ENCODE results near the gene SLC7A4. TPM values are rescaled to one million over a fixed set of nuclear protein-coding genes. Genes with fewer than 3 reads are reported as not detected.

Gene SLC7A4
- total RNA-seq, 1 experiment from 2014 or later, result not detected

- ChIA-PET CTCF (interaction anchor here (0.6 to 1.2 kb wide), 4 partner anchors 11 to 159 kb away, joined by 3 to 6 read pairs (median 5); no protein-coding TSS in a partner anchor), POLR2A (interaction anchor here (0.6 to 3.9 kb wide), 6 partner anchors 29 to 521 kb away, joined by 3 to 26 read pairs (median 4); partner anchors contain the start of genes LZTR1, P2RX6 and THAP7)
- Mint-ChIP-seq H3K27ac (ENCODE audit: low read depth, unreplicated experiment) (peak overlapping the region; percentile 76), H3K36me3 (ENCODE audit: insufficient read depth, unreplicated experiment) (no peaks in the 10 kb centered on the region), H3K4me3 (ENCODE audit: unreplicated experiment) (peak overlapping the region; percentile 74), H3K27me3 (ENCODE audit: insufficient read depth, unreplicated experiment) (no peaks in the 10 kb centered on the region), H3K4me1 (ENCODE audit: insufficient read depth, unreplicated experiment) (peaks cover 30% of the 10 kb centered on the region), H3K9me3 (ENCODE audit: unreplicated experiment) (no peaks in the 10 kb centered on the region)
- DNase-seq (ENCODE audit: unreplicated experiment), result peak; percentile 41
- no peak for TF ChIP-seq CTCF (IDR thresholded peaks at IDR 0.05; ENCODE audit: unreplicated experiment)
- no TSS peak for BruUV-seq (replicated peaks)
- intact Hi-C loops (cut with micrococcal nuclease), result no loop called here
These were observed 12.7 kb upstream of the SLC7A4 start for GRCh38 chr22:21044931-21045584.

DNA sequence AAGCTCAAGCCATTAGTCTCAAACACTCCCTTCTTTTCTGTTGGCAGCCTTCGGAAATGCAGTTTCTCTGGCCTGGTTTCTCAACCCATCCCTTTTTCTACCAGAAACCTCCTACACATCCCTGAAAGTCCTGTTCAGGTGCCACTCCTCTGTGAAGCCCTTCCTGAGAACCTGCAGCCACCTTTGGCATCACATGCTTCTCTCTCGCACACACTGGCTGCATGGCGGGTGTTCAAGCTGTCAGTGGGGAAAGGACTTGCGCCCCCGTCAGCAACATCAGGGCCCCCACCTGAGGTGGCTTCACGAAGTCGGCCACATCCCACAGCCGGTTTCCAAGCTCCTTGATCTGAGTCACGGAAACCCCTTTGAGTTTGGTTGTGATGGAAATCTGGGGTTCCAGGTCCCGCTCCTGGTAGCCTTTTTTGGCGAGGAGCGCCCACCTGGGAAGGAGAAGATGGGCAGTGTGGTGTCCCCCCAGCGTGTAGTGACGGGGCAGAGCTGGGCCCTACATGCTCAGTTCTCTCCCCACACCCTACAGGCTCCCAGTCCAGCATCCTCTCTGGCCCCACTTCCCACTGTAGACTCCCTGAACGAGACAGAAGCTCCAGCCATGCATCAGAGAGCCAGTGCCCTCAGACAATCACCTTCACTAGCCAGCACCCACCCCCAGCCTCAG, 11.6 kb upstream of the SLC7A4 start:
- ChIA-PET POLR2A (interaction anchor here (1.4 to 3.9 kb wide), 4 partner anchors 29 to 62 kb away, joined by 3 to 26 read pairs (median 7); partner anchors contain the start of genes LZTR1, P2RX6 and THAP7), CTCF (interaction anchor here (0.6 to 0.7 kb wide), 2 partner anchors 12 to 158 kb away, joined by 3 to 6 read pairs; no protein-coding TSS in a partner anchor)
- intact Hi-C loops (cut with micrococcal nuclease), result no loop called here
- Mint-ChIP-seq H3K27me3 (ENCODE audit: insufficient read depth, unreplicated experiment) (no peaks in the 10 kb centered on the region), H3K27ac (ENCODE audit: low read depth, unreplicated experiment) (peak overlapping the region; percentile 74), H3K9me3 (ENCODE audit: unreplicated experiment) (no peaks in the 10 kb centered on the region), H3K4me3 (ENCODE audit: unreplicated experiment) (peak overlapping the region; percentile 74), H3K36me3 (ENCODE audit: insufficient read depth, unreplicated experiment) (no peaks in the 10 kb centered on the region), H3K4me1 (ENCODE audit: insufficient read depth, unreplicated experiment) (peaks cover 30% of the 10 kb centered on the region)
- DNase-seq (ENCODE audit: unreplicated experiment), result no peak
- no peak for TF ChIP-seq CTCF (IDR thresholded peaks at IDR 0.05; ENCODE audit: unreplicated experiment)
- no TSS peak for BruUV-seq (replicated peaks)

DNA sequence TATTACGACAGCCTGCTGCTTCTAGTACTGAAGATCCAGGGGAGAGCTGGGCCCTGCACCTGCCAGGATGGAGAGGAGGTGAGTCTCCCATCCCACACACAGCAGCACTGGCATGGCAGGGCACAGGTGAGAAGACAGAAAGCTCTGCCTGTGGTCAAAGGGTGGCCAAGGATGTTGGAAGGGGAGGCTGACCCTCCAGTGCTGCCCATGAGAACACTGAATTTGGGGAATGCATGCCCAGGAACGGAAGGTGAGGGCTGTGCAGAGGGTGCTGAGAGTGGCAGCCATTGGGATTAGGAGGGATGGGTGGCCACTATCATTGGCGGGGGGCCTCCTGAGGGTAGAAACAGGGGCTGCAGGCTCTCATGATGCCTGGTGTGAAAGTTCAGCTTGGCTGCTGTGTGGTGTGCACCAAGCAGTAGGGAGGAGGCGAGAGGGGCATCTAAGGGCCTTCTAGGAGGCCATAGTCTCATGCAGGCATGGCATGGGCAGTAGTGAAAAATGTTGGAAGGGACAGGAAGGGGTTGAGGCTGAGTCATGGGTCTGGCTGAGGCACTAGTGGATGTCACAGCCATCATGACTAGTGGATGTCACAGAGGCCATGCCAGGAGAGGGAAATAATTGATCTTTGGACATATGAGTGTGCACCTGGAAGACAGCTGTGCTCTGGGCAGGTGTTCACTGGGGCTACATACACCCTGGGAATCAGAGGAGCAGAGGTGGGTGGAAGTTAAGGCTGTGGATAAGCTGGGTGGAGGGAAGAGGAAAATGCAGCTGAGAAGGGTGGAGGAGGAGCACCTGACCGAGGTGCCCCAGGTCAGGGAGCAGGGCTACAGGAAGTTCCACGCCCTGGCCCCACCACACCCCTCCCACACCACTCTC, 10.9 kb upstream of the SLC7A4 start:
- TF ChIP-seq CTCF (IDR thresholded peaks at IDR 0.05; ENCODE audit: unreplicated experiment), result no peak
- no peaks in the 10 kb centered on the region for H3K36me3 Mint-ChIP-seq (ENCODE audit: insufficient read depth, unreplicated experiment)
- POLR2A ChIA-PET, result interaction anchor here (2.3 to 3.9 kb wide), 2 partner anchors 28 to 40 kb away, joined by 8 to 26 read pairs; partner anchors contain the start of genes P2RX6 and THAP7
- H3K27ac Mint-ChIP-seq (ENCODE audit: low read depth, unreplicated experiment), result peak overlapping the region; percentile 74
- intact Hi-C loops (cut with micrococcal nuclease), result no loop called here
- CTCF ChIA-PET, result no interaction called here
- H3K4me1 Mint-ChIP-seq (ENCODE audit: insufficient read depth, unreplicated experiment), result peaks cover 36% of the 10 kb centered on the region
- no TSS peak for BruUV-seq (replicated peaks)
- H3K9me3 Mint-ChIP-seq (ENCODE audit: unreplicated experiment), result no peaks in the 10 kb centered on the region
- H3K4me3 Mint-ChIP-seq (ENCODE audit: unreplicated experiment), result no peak overlapping the region
- no peaks in the 10 kb centered on the region for H3K27me3 Mint-ChIP-seq (ENCODE audit: insufficient read depth, unreplicated experiment)
- no peak for DNase-seq (ENCODE audit: unreplicated experiment)
